GM23338 (cell line): ENCODE measurements around the gene TMEM208. TPM values are rescaled to one million over a fixed set of nuclear protein-coding genes. Genes with fewer than 3 reads are reported as not detected.

ENCODE experiments used
- ATAC-seq: fragments of 200-7000 bp; cut with Tn5 transposase; 3 replicates; pipeline ENCODE4 v1.9.1; 2020
- DNase-seq: peaks from one replicate; pipeline ENCODE4 v3.0.0-alpha.2; 2015; ENCODE audit warnings: low spot score
- H2AFZ ChIP-seq: fragments of 200-600 bp; sonication (generic); 2 replicates; pipeline ENCODE4 v1.8.0; 2016; ENCODE audit warnings: antibody characterized with exemption, mild to moderate bottlenecking, moderate library complexity
- H3F3A ChIP-seq: fragments of 200-600 bp; sonication (generic); replicated peaks from 2 replicates; pipeline ENCODE4 v1.8.0; 2017; ENCODE audit warnings: antibody characterized with exemption, mixed run types, low read depth
- H3K27ac ChIP-seq: fragments of 200-600 bp; sonication (generic); 2 replicates; pipeline ENCODE4 v1.6.1; 2016; ENCODE audit warnings: low read depth
- H3K27me3 ChIP-seq: fragments of 200-600 bp; sonication (generic); 2 replicates; pipeline ENCODE4 v1.8.0; 2016; ENCODE audit warnings: mild to moderate bottlenecking, mixed run types, moderate library complexity; ENCODE audit not compliant: insufficient read depth
- H3K36me3 ChIP-seq: fragments of 200-600 bp; sonication (generic); 2 replicates; pipeline ENCODE4 v1.8.0; 2016; ENCODE audit warnings: mild to moderate bottlenecking; ENCODE audit not compliant: insufficient read depth
- H3K4me1 ChIP-seq: fragments of 200-600 bp; sonication (generic); 2 replicates; pipeline ENCODE4 v1.8.0; 2016; ENCODE audit warnings: mild to moderate bottlenecking, moderate library complexity; ENCODE audit not compliant: insufficient read depth
- H3K4me2 ChIP-seq: fragments of 200-600 bp; sonication (generic); 2 replicates; pipeline ENCODE4 v1.7.1; 2017; ENCODE audit warnings: mixed run types
- H3K4me3 ChIP-seq: fragments of 200-600 bp; sonication (generic); 2 replicates; pipeline ENCODE4 v1.6.1; 2016; ENCODE audit warnings: mixed run types
- H3K79me2 ChIP-seq: fragments of 200-600 bp; sonication (generic); replicated peaks from 2 replicates; pipeline ENCODE4 v1.8.0; 2017; ENCODE audit warnings: mild to moderate bottlenecking; ENCODE audit not compliant: insufficient read depth
- H3K9me2 ChIP-seq: fragments of 200-600 bp; sonication (generic); 2 replicates; pipeline ENCODE4 v1.8.0; 2017; ENCODE audit not compliant: insufficient read depth
- H4K20me1 ChIP-seq: fragments of 200-600 bp; sonication (generic); replicated peaks from 2 replicates; pipeline ENCODE4 v1.8.0; 2017; ENCODE audit warnings: mild to moderate bottlenecking; ENCODE audit not compliant: insufficient read depth
- H3K27ac Mint-ChIP-seq: 2 replicates; pipeline ENCODE4 v1.8.0; 2020; ENCODE audit warnings: inconsistent platforms, mild to moderate bottlenecking, moderate library complexity, mixed read lengths
- H3K27me3 Mint-ChIP-seq: 3 replicates; pipeline ENCODE4 v1.8.0; 2022; ENCODE audit warnings: low read depth, mild to moderate bottlenecking, moderate library complexity, mixed read lengths, inconsistent platforms; ENCODE audit not compliant: insufficient read depth, poor library complexity
- H3K36me3 Mint-ChIP-seq: 3 replicates; pipeline ENCODE4 v1.8.0; 2021; ENCODE audit warnings: low read depth, mild to moderate bottlenecking, inconsistent platforms, moderate library complexity, mixed read lengths
- H3K4me1 Mint-ChIP-seq: 3 replicates; pipeline ENCODE4 v1.8.0; 2020; ENCODE audit warnings: mild to moderate bottlenecking, inconsistent platforms, mixed read lengths
- H3K4me3 Mint-ChIP-seq: 3 replicates; pipeline ENCODE4 v1.8.0; 2021; ENCODE audit warnings: moderate library complexity, mild to moderate bottlenecking, inconsistent platforms, mixed read lengths
- H3K9me3 Mint-ChIP-seq: 3 replicates; pipeline ENCODE4 v1.8.0; 2020; ENCODE audit warnings: moderate library complexity, mild to moderate bottlenecking, inconsistent platforms, mixed read lengths
- CREB1 ChIP-seq: fragments of 250-450 bp; sonication (Bioruptor Pico); IDR thresholded peaks from 2 replicates; pipeline ENCODE4 v1.5.0; 2020; ENCODE audit warnings: low read depth, mild to moderate bottlenecking, moderate library complexity
- EZH2 ChIP-seq: fragments of 200-600 bp; sonication (generic); IDR thresholded peaks from one replicate; pipeline ENCODE4 v1.8.0; 2017; ENCODE audit warnings: antibody characterized with exemption, mild to moderate bottlenecking, low read depth; ENCODE audit not compliant: unreplicated experiment
- JUNB ChIP-seq: IDR thresholded peaks from one replicate; pipeline ENCODE4 v1.6.1; 2016; ENCODE audit warnings: antibody characterized with exemption; ENCODE audit not compliant: unreplicated experiment
- NANOG ChIP-seq: IDR thresholded peaks from 2 replicates; pipeline ENCODE4 v1.6.1; 2016; ENCODE audit warnings: antibody characterized with exemption, borderline replicate concordance
- POLR2AphosphoS5 ChIP-seq: IDR thresholded peaks from 2 replicates; pipeline ENCODE4 v1.6.1; 2016; ENCODE audit warnings: antibody characterized with exemption, low read depth
- REST ChIP-seq: IDR thresholded peaks from one replicate; pipeline ENCODE4 v1.6.1; 2018; ENCODE audit warnings: antibody characterized with exemption; ENCODE audit not compliant: unreplicated experiment
- STAT1 ChIP-seq: IDR thresholded peaks from one replicate; pipeline ENCODE4 v1.6.1; 2016; ENCODE audit warnings: antibody characterized with exemption; ENCODE audit not compliant: unreplicated experiment
- ZNF114 ChIP-seq: fragments of 250-450 bp; sonication (Bioruptor Pico); IDR thresholded peaks from 2 replicates; pipeline ENCODE4 v1.5.0; 2020; ENCODE audit warnings: mild to moderate bottlenecking, moderate library complexity
- ZNF331 ChIP-seq: fragments of 250-450 bp; sonication (Bioruptor Pico); IDR thresholded peaks from 2 replicates; pipeline ENCODE4 v1.5.0; 2020; ENCODE audit warnings: low read depth, mild to moderate bottlenecking, moderate library complexity
- polyA plus RNA-seq: library from polyadenylated mRNA; unstranded; fragments of >200 nt; fragmentation: Nextera tagmentation; extraction: Ambion mirVana; gene quantifications from 2 replicates; pipeline ENCODE4 v1.2.1, GENCODE V29; 2016
- total RNA-seq: library from RNA; depleted of rRNA; stranded (reverse); fragments of >200 nt; shearing (Covaris generic); gene quantifications from 2 replicates; pipeline ENCODE4 v1.2.3, GENCODE V29; 2014
- TF ChIP-seq, protein P1 (sequence below): IDR thresholded peaks from 2 replicates; pipeline ENCODE4 v1.6.1; 2016; ENCODE audit warnings: antibody characterized with exemption
- TF ChIP-seq, protein P2 (sequence below), 2 experiments: fragments of 200-600 bp in 1 of 2; sonication (generic) in 1 of 2; conservative IDR thresholded peaks; 2 replicates each; pipeline versions ENCODE4 v1.5.1 to v1.6.1; 2016 to 2017; ENCODE audit warnings: antibody characterized with exemption in 2 of 2, low read depth in 2 of 2, mild to moderate bottlenecking in 2 of 2, moderate library complexity in 1 of 2

TMEM208 gene
- total and polyA plus RNA-seq, 2 experiments from 2014 or later = 23.2 to 82.3 TPM

DNA sequence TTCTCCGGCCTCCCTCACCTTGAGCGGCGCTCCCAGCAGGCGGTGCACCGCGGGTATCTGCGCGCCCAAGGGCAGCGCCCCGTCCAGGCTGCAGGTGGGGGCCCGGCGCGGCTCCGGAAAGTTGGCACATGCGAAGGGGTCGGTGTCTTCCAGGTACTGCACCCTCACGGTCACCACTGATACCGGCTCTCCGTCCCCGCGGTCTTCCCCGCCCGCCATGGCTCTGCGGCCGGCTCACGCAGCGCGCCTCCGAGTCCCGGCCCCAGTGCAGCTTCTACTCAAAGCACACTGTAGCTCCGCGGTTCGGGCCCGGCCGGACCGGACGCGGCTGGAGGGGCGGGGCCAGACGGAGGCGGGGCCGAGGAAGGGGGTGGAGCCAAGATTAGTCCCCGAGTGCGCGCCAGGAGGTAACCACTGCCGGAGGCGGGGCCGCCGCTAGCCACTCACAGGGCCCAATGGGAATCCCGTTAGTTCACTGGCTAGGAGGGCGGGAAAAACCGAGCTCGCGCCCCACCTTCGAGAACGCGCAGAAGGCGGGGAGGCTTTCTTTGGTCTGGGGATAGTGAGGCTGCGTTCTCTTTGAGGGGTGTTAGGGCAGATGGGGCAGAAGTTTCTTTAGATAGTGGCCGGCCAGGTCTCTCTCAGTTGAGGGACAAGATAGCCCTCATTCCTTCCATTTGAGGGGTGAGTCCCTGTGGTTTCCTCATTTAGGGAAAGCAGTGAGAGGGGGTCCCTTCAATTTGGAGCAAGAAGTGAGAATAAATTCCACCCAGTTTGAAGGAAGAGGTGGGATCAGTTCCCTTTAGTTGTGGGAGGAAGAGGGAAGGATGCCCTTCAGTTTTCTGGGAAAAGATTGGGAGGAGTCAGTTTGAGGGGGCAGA lies 20.5 kb downstream of the TMEM208 start, which contains the start of gene FHOD1:
TSS of gene FHOD1 (minus strand) at position 290 of the 881 bp plus-strand sequence. CDS start at position 219, 71 bp downstream.
- peak within 1 kb of the TSS; percentile 89 for H3K4me3 ChIP-seq
- no peaks in the 10 kb centered on the region for H3K9me2 ChIP-seq
- H3K27ac ChIP-seq = peak within 1 kb of the TSS; percentile 94
- H3K27me3 ChIP-seq = peaks cover 34% of the 10 kb centered on the region
- H4K20me1 ChIP-seq = no peaks in the 10 kb centered on the region; the same call in 1 of the 2 replicates
- H3K4me2 ChIP-seq = peak within 1 kb of the TSS; percentile 94
- Mint-ChIP-seq H3K4me1 (peaks cover 42% of the 10 kb centered on the region), H3K4me3 (peak within 1 kb of the TSS; percentile 90), H3K36me3 (peaks cover 5% of the 10 kb centered on the region; the same call in 2 of the 3 replicates), H3K27ac (peak within 1 kb of the TSS; percentile 97), H3K27me3 (peaks cover 31% of the 10 kb centered on the region), H3K9me3 (no peaks in the 10 kb centered on the region; the same call in 2 of the 3 replicates)
- DNase-seq (peak; percentile 98), ATAC-seq (peak; percentile 47)
- H2AFZ ChIP-seq = peak within 1 kb of the TSS; percentile 97
- TF ChIP-seq POLR2AphosphoS5 (peak; percentile 80), ZNF114 (CRISPR knock-in tag) (no peak), REST (no peak)
- H3K36me3 ChIP-seq = no peaks in the 10 kb centered on the region; the same call in 1 of the 2 replicates
- H3K79me2 ChIP-seq = peaks cover 30% of the 10 kb centered on the region
- peaks cover 23% of the 10 kb centered on the region for H3K4me1 ChIP-seq
- peaks cover 18% of the 10 kb centered on the region for H3F3A ChIP-seq

DNA sequence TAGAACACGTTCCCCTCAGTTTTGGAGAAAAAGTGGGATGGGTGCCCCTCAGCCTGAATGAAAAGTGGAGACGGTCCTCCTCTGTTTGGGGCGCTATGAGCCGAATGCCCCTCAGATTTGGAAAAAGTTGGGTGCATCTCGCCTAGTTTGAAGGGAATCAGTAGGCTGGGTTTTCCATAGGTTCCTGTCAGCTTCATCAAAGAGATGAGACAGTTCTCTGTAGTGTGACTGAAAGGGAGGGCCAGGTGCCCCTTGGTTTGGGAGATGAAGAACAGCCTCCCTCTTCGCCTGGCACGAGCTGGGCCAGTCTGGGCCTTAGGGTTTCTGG lies 21.1 kb downstream of the TMEM208 start:
- Histone ChIP-seq H2AFZ (peak overlapping the region; percentile 97; the same call in 1 of the 2 replicates), H3K4me2 (peak overlapping the region; percentile 94), H3F3A (peaks cover 18% of the 10 kb centered on the region), H4K20me1 (no peaks in the 10 kb centered on the region; the same call in 1 of the 2 replicates), H3K27me3 (peaks cover 34% of the 10 kb centered on the region), H3K79me2 (peaks cover 26% of the 10 kb centered on the region), H3K4me1 (peaks cover 23% of the 10 kb centered on the region), H3K9me2 (no peaks in the 10 kb centered on the region), H3K4me3 (peak overlapping the region; percentile 89), H3K36me3 (no peaks in the 10 kb centered on the region; the same call in 1 of the 2 replicates), H3K27ac (no peak overlapping the region)
- peaks cover 28% of the 10 kb centered on the region for H3K27me3 Mint-ChIP-seq
- H3K9me3 Mint-ChIP-seq = no peaks in the 10 kb centered on the region
- H3K4me1 Mint-ChIP-seq = peaks cover 39% of the 10 kb centered on the region
- H3K36me3 Mint-ChIP-seq = peaks cover 5% of the 10 kb centered on the region; the same call in 2 of the 3 replicates
- H3K4me3 Mint-ChIP-seq = peak overlapping the region; percentile 90
- H3K27ac Mint-ChIP-seq = no peak overlapping the region
- ATAC-seq (peak; percentile 1), DNase-seq (no peak)
- TF ChIP-seq JUNB = no peak
- no peak for TF ChIP-seq ZNF114 (CRISPR knock-in tag)
- TF ChIP-seq EZH2 = no peak
- TF ChIP-seq POLR2AphosphoS5 = no peak
- TF ChIP-seq STAT1 = no peak
- no peak for TF ChIP-seq NANOG
- no peak for TF ChIP-seq ZNF331 (CRISPR knock-in tag)
- TF ChIP-seq, protein P1, sequence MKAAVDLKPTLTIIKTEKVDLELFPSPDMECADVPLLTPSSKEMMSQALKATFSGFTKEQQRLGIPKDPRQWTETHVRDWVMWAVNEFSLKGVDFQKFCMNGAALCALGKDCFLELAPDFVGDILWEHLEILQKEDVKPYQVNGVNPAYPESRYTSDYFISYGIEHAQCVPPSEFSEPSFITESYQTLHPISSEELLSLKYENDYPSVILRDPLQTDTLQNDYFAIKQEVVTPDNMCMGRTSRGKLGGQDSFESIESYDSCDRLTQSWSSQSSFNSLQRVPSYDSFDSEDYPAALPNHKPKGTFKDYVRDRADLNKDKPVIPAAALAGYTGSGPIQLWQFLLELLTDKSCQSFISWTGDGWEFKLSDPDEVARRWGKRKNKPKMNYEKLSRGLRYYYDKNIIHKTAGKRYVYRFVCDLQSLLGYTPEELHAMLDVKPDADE = no peak
- TF ChIP-seq, protein P2, sequence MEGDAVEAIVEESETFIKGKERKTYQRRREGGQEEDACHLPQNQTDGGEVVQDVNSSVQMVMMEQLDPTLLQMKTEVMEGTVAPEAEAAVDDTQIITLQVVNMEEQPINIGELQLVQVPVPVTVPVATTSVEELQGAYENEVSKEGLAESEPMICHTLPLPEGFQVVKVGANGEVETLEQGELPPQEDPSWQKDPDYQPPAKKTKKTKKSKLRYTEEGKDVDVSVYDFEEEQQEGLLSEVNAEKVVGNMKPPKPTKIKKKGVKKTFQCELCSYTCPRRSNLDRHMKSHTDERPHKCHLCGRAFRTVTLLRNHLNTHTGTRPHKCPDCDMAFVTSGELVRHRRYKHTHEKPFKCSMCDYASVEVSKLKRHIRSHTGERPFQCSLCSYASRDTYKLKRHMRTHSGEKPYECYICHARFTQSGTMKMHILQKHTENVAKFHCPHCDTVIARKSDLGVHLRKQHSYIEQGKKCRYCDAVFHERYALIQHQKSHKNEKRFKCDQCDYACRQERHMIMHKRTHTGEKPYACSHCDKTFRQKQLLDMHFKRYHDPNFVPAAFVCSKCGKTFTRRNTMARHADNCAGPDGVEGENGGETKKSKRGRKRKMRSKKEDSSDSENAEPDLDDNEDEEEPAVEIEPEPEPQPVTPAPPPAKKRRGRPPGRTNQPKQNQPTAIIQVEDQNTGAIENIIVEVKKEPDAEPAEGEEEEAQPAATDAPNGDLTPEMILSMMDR (conservative IDR thresholded peaks at IDR 0.05; ENCODE audit: low read depth in 2 of 2) = no peak
- TF ChIP-seq REST = no peak
- no peak for TF ChIP-seq CREB1 (CRISPR knock-in tag)
